Peyer's patch (tissue), 4 donors: Measurements from ENCODE around the gene DNM3.
A peak's percentile ranks its signal among the peaks of the same experiment; 100 is the strongest.

Source experiments
- POLR2A ChIP-seq, 2 donors: fragments of 450-650 bp; IDR thresholded peaks; one replicate each; pipeline ENCODE4 v1.5.1; 2017; ENCODE audit warnings: antibody characterized with exemption in 2 of 2, mild to moderate bottlenecking in 2 of 2, moderate library complexity in 2 of 2
- TF ChIP-seq, protein P1 (sequence below), 6 experiments: fragments of 450-650 bp in 4 of 6; fragments of 200-600 bp in 2 of 6; sonication (generic) in 1 of 6; IDR thresholded peaks; one replicate each; pipeline ENCODE4 v1.5.1; 2017 to 2019; ENCODE audit warnings: antibody characterized with exemption in 6 of 6, mild to moderate bottlenecking in 3 of 6, moderate library complexity in 1 of 6

DNA sequence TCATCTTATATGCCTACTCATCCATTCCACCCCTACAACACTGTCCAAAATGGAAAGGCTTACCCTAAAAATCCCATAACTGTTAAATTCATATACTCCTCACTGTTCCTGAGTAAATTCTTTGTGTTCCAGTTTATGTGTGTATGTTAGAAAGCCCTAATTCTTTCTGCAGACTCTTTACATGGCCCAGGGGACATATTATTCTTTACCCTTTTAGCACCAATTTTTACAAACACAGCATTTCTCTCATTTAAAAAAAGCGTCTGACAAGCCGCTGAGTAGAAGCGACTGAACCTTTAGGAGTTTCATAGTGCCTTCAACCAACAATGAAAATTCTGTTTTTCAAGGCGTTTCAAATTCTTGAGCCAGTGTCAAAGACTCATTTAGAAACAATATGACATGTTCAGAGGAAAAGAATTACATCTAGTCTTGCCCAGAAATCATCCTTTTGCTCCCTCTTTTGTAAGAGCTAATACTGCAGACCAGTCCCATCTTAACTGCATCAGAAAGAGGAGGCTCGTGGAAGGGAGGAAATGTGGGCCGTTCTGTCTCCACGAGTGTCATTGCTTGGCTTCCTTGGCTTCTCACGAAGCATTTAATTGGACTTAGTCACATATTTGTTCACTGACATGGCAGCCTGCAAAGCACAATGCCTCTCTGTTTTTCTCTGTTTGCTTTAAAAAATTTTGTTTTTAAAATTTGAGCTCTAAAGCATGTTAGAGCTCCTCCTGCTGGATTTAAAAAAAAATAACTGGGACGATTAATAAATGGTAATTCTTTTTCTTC, 557.9 kb downstream of the DNM3 start:
- TF ChIP-seq POLR2A (IDR thresholded peaks at IDR 0.05) = no peak
- TF ChIP-seq, protein P1, sequence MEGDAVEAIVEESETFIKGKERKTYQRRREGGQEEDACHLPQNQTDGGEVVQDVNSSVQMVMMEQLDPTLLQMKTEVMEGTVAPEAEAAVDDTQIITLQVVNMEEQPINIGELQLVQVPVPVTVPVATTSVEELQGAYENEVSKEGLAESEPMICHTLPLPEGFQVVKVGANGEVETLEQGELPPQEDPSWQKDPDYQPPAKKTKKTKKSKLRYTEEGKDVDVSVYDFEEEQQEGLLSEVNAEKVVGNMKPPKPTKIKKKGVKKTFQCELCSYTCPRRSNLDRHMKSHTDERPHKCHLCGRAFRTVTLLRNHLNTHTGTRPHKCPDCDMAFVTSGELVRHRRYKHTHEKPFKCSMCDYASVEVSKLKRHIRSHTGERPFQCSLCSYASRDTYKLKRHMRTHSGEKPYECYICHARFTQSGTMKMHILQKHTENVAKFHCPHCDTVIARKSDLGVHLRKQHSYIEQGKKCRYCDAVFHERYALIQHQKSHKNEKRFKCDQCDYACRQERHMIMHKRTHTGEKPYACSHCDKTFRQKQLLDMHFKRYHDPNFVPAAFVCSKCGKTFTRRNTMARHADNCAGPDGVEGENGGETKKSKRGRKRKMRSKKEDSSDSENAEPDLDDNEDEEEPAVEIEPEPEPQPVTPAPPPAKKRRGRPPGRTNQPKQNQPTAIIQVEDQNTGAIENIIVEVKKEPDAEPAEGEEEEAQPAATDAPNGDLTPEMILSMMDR (IDR thresholded peaks at IDR 0.05) = peak; percentile 48 to 84 (median 77)
